Loucy (cell line): ENCODE measurements around the gene SASH1.

Source experiments
- H2AFZ ChIP-seq: fragments of 200-600 bp; sonication (generic); 2 replicates; pipeline ENCODE4 v1.6.0; 2016; ENCODE audit warnings: antibody characterized with exemption, mild to moderate bottlenecking, low read length, moderate library complexity
- H3F3A ChIP-seq: fragments of 200-600 bp; 2 replicates; pipeline ENCODE4 v1.6.0; 2016; ENCODE audit warnings: antibody characterized with exemption, low read depth, mild to moderate bottlenecking
- H3K27me3 ChIP-seq: fragments of 200-600 bp; sonication (generic); 2 replicates; pipeline ENCODE4 v1.6.1; 2014; ENCODE audit warnings: low read length, mild to moderate bottlenecking; ENCODE audit not compliant: insufficient read depth, poor library complexity, severe bottlenecking
- H3K36me3 ChIP-seq: fragments of 200-600 bp; sonication (generic); 2 replicates; pipeline ENCODE4 v1.6.1; 2016; ENCODE audit warnings: low read length; ENCODE audit not compliant: insufficient read depth
- H3K4me1 ChIP-seq: fragments of 200-600 bp; sonication (generic); 2 replicates; pipeline ENCODE4 v1.5.1; 2014; ENCODE audit warnings: low read length, mild to moderate bottlenecking; ENCODE audit not compliant: insufficient read depth, poor library complexity, severe bottlenecking
- H3K4me2 ChIP-seq: fragments of 200-600 bp; sonication (generic); 2 replicates; pipeline ENCODE4 v1.6.0; 2014; ENCODE audit warnings: antibody characterized with exemption, low read length, low read depth, mild to moderate bottlenecking; ENCODE audit not compliant: poor library complexity, severe bottlenecking
- H3K4me3 ChIP-seq: fragments of 200-600 bp; sonication (generic); 2 replicates; pipeline ENCODE4 v1.5.1; 2014; ENCODE audit warnings: low read length, mild to moderate bottlenecking, mixed read lengths; ENCODE audit not compliant: poor library complexity, severe bottlenecking
- H3K79me2 ChIP-seq: fragments of 200-600 bp; sonication (generic); 2 replicates; pipeline ENCODE4 v1.6.1; 2014; ENCODE audit warnings: low read length; ENCODE audit not compliant: insufficient read depth
- H3K9ac ChIP-seq: fragments of 200-600 bp; sonication (generic); 2 replicates; pipeline ENCODE4 v1.6.0; 2014; ENCODE audit warnings: mild to moderate bottlenecking, low read depth, low read length, moderate library complexity; ENCODE audit not compliant: poor library complexity, severe bottlenecking
- H3K9me2 ChIP-seq: fragments of 200-600 bp; sonication (generic); replicated peaks from 2 replicates; pipeline ENCODE4 v1.6.1; 2016; ENCODE audit warnings: low read depth, low read length, mixed read lengths
- H3K9me3 ChIP-seq: fragments of 200-600 bp; sonication (generic); 2 replicates; pipeline ENCODE4 v1.6.1; 2014; ENCODE audit warnings: mild to moderate bottlenecking, antibody characterized with exemption, low read length, low read depth; ENCODE audit not compliant: insufficient read depth
- H4K20me1 ChIP-seq: fragments of 200-600 bp; sonication (generic); 2 replicates; pipeline ENCODE4 v1.6.0; 2014; ENCODE audit warnings: antibody characterized with exemption, low read length, mild to moderate bottlenecking; ENCODE audit not compliant: insufficient read depth, poor library complexity, severe bottlenecking
- EZH2phosphoT487 ChIP-seq: fragments of 200-600 bp; IDR thresholded peaks from 2 replicates; pipeline ENCODE4 v1.6.1; 2018; ENCODE audit warnings: antibody characterized with exemption, mild to moderate bottlenecking, moderate library complexity, borderline replicate concordance
- TF ChIP-seq, protein P1 (sequence below): fragments of 200-600 bp; sonication (generic); conservative IDR thresholded peaks from 2 replicates; pipeline ENCODE4 v1.5.1; 2014; ENCODE audit warnings: mild to moderate bottlenecking, antibody characterized with exemption, low read length

The SASH1 gene

GRCh38 chr6:148425443-148425842 is 82.8 kb downstream of the SASH1 start:
- Histone ChIP-seq H3K4me2 (no peak overlapping the region), H2AFZ (no peak overlapping the region), H3K79me2 (no peaks in the 10 kb centered on the region), H3K27me3 (no peaks in the 10 kb centered on the region), H3F3A (no peaks in the 10 kb centered on the region), H3K9me3 (no peaks in the 10 kb centered on the region), H4K20me1 (no peaks in the 10 kb centered on the region), H3K9ac (no peak overlapping the region), H3K4me3 (no peak overlapping the region), H3K4me1 (peaks cover 6% of the 10 kb centered on the region), H3K36me3 (no peaks in the 10 kb centered on the region), H3K9me2 (no peaks in the 10 kb centered on the region)
- TF ChIP-seq, protein P1, sequence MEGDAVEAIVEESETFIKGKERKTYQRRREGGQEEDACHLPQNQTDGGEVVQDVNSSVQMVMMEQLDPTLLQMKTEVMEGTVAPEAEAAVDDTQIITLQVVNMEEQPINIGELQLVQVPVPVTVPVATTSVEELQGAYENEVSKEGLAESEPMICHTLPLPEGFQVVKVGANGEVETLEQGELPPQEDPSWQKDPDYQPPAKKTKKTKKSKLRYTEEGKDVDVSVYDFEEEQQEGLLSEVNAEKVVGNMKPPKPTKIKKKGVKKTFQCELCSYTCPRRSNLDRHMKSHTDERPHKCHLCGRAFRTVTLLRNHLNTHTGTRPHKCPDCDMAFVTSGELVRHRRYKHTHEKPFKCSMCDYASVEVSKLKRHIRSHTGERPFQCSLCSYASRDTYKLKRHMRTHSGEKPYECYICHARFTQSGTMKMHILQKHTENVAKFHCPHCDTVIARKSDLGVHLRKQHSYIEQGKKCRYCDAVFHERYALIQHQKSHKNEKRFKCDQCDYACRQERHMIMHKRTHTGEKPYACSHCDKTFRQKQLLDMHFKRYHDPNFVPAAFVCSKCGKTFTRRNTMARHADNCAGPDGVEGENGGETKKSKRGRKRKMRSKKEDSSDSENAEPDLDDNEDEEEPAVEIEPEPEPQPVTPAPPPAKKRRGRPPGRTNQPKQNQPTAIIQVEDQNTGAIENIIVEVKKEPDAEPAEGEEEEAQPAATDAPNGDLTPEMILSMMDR = no peak
- no peak for TF ChIP-seq EZH2phosphoT487

GRCh38 chr6:148426317-148426977 is 83.8 kb downstream of the SASH1 start:
- Histone ChIP-seq H3K4me2 (peak overlapping the region; percentile 42), H3F3A (no peaks in the 10 kb centered on the region), H3K9me3 (no peaks in the 10 kb centered on the region), H3K36me3 (no peaks in the 10 kb centered on the region), H3K79me2 (no peaks in the 10 kb centered on the region), H3K9ac (no peak overlapping the region), H3K4me3 (no peak overlapping the region), H3K9me2 (no peaks in the 10 kb centered on the region), H2AFZ (0 out of 2 replicates have a peak overlapping the region, but pooled peaks have one; percentile 51), H4K20me1 (no peaks in the 10 kb centered on the region), H3K27me3 (no peaks in the 10 kb centered on the region), H3K4me1 (peaks cover 6% of the 10 kb centered on the region)
- TF ChIP-seq EZH2phosphoT487 = no peak
- TF ChIP-seq, protein P1 = no peak

GRCh38 chr6:148427333-148427732 is 84.7 kb downstream of the SASH1 start:
- Histone ChIP-seq H3K4me1 (peaks cover 6% of the 10 kb centered on the region), H3K9ac (no peak overlapping the region), H3K9me3 (no peaks in the 10 kb centered on the region), H3K4me2 (no peak overlapping the region), H3F3A (no peaks in the 10 kb centered on the region), H3K79me2 (no peaks in the 10 kb centered on the region), H3K36me3 (no peaks in the 10 kb centered on the region), H2AFZ (no peak overlapping the region), H3K4me3 (no peak overlapping the region), H4K20me1 (no peaks in the 10 kb centered on the region), H3K9me2 (no peaks in the 10 kb centered on the region), H3K27me3 (no peaks in the 10 kb centered on the region)
- TF ChIP-seq, protein P1 = no peak
- no peak for TF ChIP-seq EZH2phosphoT487
